Activated CD4-positive, alpha-beta memory T cell treated with anti-CD3 and anti-CD28 coated beads for 36 hours (primary cell): Measurements from ENCODE around the gene LRRC2. TPM values are rescaled to one million over a fixed set of nuclear protein-coding genes. Genes with fewer than 3 reads are reported as not detected.
"Not testable (repeated sequence)": the region's sequence is repeated elsewhere in the genome, so short reads cannot be mapped to it uniquely, and the experiment has no call there.

Source experiments
- CTCF ChIA-PET: fragments of 350-600 bp; sonication (Branson Sonifier 250); formaldehyde crosslinking; loops from one replicate; lab custom pipeline; 2021; ENCODE audit warnings: antibody characterized with exemption, inconsistent platforms; lab: Charles Lee
- POLR2A ChIA-PET: fragments of 350-600 bp; sonication (Branson Sonifier 250); formaldehyde crosslinking; loops from one replicate; lab custom pipeline; 2021; ENCODE audit warnings: antibody characterized with exemption; lab: Charles Lee
- DNase-seq: peaks from one replicate; pipeline ENCODE4 v3.0.0-alpha.2; 2020
- H3K27ac Mint-ChIP-seq: one replicate; pipeline ENCODE4 v1.8.0; 2021; ENCODE audit warnings: mixed read lengths
- H3K27me3 Mint-ChIP-seq: one replicate; pipeline ENCODE4 v1.8.0; 2021; ENCODE audit warnings: mixed read lengths
- H3K36me3 Mint-ChIP-seq: one replicate; pipeline ENCODE4 v1.8.0; 2021; ENCODE audit warnings: mixed read lengths
- H3K4me1 Mint-ChIP-seq: one replicate; pipeline ENCODE4 v1.8.0; 2021; ENCODE audit warnings: low read depth, mixed read lengths
- H3K4me3 Mint-ChIP-seq: one replicate; pipeline ENCODE4 v1.8.0; 2021; ENCODE audit warnings: mild to moderate bottlenecking, mixed read lengths
- H3K9me3 Mint-ChIP-seq: one replicate; pipeline ENCODE4 v1.8.0; 2021; ENCODE audit warnings: mixed read lengths
- intact Hi-C: fragments of 100-400 bp; cut with micrococcal nuclease; formaldehyde crosslinking; loops from one replicate; pipeline ENCODE4 v1.15.1; 2023
- total RNA-seq, 2 experiments: library from RNA; stranded (reverse); gene quantifications; one replicate each; pipeline ENCODE4 v1.2.3, GENCODE V29; 2021

Gene LRRC2
- total RNA-seq, 2 experiments from 2014 or later, result not detected

DNA sequence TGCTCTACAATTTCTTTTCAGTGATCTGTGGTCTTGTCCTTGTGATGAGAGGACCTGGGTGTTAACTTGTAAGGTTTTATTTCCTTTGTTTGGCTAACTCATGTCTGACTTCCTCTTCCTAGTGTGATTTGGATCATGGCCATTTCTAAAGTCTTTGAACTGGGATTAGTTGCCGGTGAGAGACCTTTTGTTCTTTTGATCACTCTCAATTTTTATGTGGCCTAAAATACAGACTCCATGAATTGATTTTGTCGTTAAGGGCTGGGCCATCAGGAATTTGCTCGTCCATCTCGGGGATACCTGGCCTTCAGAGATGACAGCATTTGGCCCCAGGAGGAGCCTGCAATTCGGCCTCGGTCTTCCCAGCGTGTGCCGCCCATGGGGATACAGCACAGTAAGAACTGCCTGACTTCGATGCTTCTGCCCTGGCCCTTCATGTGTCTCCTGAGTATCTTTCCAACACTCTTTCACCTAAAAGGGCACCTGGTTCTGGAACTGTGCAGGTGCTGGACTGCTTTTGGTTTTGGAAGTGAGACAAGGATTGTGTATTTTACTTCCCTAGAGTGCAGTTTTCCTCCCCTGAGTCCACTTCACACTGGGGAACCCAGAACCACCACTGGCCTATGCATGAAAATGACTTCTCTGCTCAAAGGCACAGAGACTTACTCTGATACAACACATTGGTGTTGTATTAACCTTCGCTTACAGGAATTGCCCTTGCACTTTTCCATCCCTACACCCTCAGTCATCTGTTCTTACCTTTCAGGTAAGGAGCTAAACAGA, 13.1 kb upstream of the LRRC2 start:
- Mint-ChIP-seq H3K27ac (no peak overlapping the region), H3K9me3 (no peaks in the 10 kb centered on the region), H3K36me3 (no peaks in the 10 kb centered on the region), H3K4me1 (peaks cover 3% of the 10 kb centered on the region), H3K27me3 (no peaks in the 10 kb centered on the region), H3K4me3 (no peak overlapping the region)
- DNase-seq, result no peak
- CTCF ChIA-PET, result no interaction called here
- POLR2A ChIA-PET, result no interaction called here
- intact Hi-C loops, result no loop called here

GRCh38 chr3:46577580-46578249, 11.6 kb upstream of the LRRC2 start:
- H3K4me1 Mint-ChIP-seq, POLR2A ChIA-PET, H3K36me3 Mint-ChIP-seq, intact Hi-C loops, H3K27ac Mint-ChIP-seq, H3K27me3 Mint-ChIP-seq, H3K4me3 Mint-ChIP-seq, DNase-seq, H3K9me3 Mint-ChIP-seq: not testable (repeated sequence)
- CTCF ChIA-PET, result interaction anchor here (1.3 kb wide), 1 partner anchor 89 kb away, joined by 5 read pairs; no protein-coding TSS in a partner anchor

- no peaks in the 10 kb centered on the region for H3K36me3 Mint-ChIP-seq
- CTCF ChIA-PET, result interaction anchor here (1.3 kb wide), 1 partner anchor 88 kb away, joined by 5 read pairs; no protein-coding TSS in a partner anchor
- no peak overlapping the region for H3K27ac Mint-ChIP-seq
- peaks cover 3% of the 10 kb centered on the region for H3K4me1 Mint-ChIP-seq
- H3K9me3 Mint-ChIP-seq, result no peaks in the 10 kb centered on the region
- H3K4me3 Mint-ChIP-seq, result no peak overlapping the region
- no peaks in the 10 kb centered on the region for H3K27me3 Mint-ChIP-seq
- no peak for DNase-seq
- intact Hi-C loops, result no loop called here
- POLR2A ChIA-PET, result no interaction called here
Measured at GRCh38 chr3:46576879-46577278, 10.8 kb upstream of the LRRC2 start.

- Mint-ChIP-seq H3K27ac (no peak overlapping the region), H3K36me3 (no peaks in the 10 kb centered on the region), H3K9me3 (no peaks in the 10 kb centered on the region), H3K4me3 (no peak overlapping the region), H3K27me3 (peaks cover 2% of the 10 kb centered on the region), H3K4me1 (peaks cover 3% of the 10 kb centered on the region)
- DNase-seq, result no peak
- ChIA-PET POLR2A (no interaction called here), CTCF (no interaction called here)
- intact Hi-C loops, result no loop called here
Measured at GRCh38 chr3:46576386-46576785, 10.3 kb upstream of the LRRC2 start.

- ChIA-PET CTCF (no interaction called here), POLR2A (no interaction called here)
- no peak overlapping the region for H3K27ac Mint-ChIP-seq
- no peaks in the 10 kb centered on the region for H3K36me3 Mint-ChIP-seq
- H3K4me1 Mint-ChIP-seq, result peaks cover 3% of the 10 kb centered on the region
- H3K27me3 Mint-ChIP-seq, result peaks cover 2% of the 10 kb centered on the region
- H3K4me3 Mint-ChIP-seq, result no peak overlapping the region
- no peak for DNase-seq
- H3K9me3 Mint-ChIP-seq, result no peaks in the 10 kb centered on the region
- intact Hi-C loops, result no loop called here
Measured at GRCh38 chr3:46575577-46576222, 9.6 kb upstream of the LRRC2 start.

DNA sequence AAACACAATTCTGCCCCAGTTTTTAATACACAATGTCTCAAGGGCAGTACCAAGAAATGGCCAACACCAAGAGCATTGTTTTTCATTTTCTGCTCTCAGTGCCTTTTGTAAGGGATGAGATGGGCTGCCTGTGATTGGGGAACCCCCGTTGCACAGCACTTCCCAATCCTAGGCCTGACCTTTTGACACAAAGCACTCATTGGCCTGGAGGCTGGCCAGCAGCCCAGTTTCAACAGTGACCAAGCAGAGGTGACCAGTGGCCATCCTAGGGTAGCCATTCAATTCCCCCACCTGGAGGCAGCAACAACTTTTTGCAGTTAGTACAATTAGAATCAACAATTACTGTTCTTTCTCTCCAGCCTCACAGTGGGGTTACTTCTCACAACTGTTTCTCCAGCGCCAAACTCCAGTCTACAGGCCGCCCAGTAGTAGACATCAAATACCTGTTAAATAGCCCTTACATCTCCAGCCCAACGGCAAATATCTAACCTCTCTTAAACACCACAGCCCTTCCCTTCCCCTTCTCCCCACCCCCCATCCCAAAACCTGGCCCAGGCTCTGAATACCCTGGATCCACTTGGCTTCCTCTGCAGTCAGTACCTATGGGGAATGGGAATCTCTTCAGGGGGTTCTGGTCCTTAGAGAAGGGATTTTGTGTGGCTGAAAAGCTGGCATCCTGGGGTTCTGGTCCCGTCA, 8.9 kb upstream of the LRRC2 start:
- H3K27ac Mint-ChIP-seq, result no peak overlapping the region
- POLR2A ChIA-PET, result no interaction called here
- intact Hi-C loops, result no loop called here
- no peaks in the 10 kb centered on the region for H3K9me3 Mint-ChIP-seq
- CTCF ChIA-PET, result no interaction called here
- H3K36me3 Mint-ChIP-seq, result no peaks in the 10 kb centered on the region
- DNase-seq, result no peak
- H3K27me3 Mint-ChIP-seq, result peaks cover 2% of the 10 kb centered on the region
- H3K4me1 Mint-ChIP-seq, result peaks cover 3% of the 10 kb centered on the region
- H3K4me3 Mint-ChIP-seq, result no peak overlapping the region

DNA sequence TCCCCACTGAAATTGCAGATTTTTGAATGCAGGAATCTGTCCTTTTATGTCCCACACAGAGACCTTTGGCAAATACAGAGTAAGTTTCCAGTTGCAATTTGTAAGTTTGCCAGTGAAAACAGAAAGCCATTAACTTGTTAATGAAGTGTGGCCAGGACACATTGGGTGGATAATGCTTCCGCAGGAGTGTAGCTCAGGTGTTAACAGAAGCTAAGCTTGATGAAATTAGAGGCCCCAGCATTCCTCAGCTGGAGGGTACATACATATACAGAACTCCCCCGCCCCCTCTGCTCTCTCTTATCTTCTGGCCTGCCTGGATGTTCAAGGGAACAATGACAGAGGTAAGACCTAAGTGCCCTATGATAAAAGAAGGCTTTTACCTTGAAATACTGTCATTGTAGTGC, 8.1 kb upstream of the LRRC2 start:
- Mint-ChIP-seq H3K27ac (no peak overlapping the region), H3K4me3 (no peak overlapping the region), H3K36me3 (no peaks in the 10 kb centered on the region), H3K9me3 (no peaks in the 10 kb centered on the region), H3K27me3 (peaks cover 2% of the 10 kb centered on the region), H3K4me1 (peaks cover 3% of the 10 kb centered on the region)
- CTCF ChIA-PET, result interaction anchor here (0.8 kb wide), 1 partner anchor 86 kb away, joined by 5 read pairs; no protein-coding TSS in a partner anchor
- POLR2A ChIA-PET, result no interaction called here
- DNase-seq, result no peak
- intact Hi-C loops, result no loop called here

GRCh38 chr3:46573701-46574100, 7.6 kb upstream of the LRRC2 start:
- DNase-seq, result no peak
- no peaks in the 10 kb centered on the region for H3K9me3 Mint-ChIP-seq
- intact Hi-C loops, result no loop called here
- H3K36me3 Mint-ChIP-seq, result no peaks in the 10 kb centered on the region
- no peaks in the 10 kb centered on the region for H3K4me1 Mint-ChIP-seq
- peaks cover 2% of the 10 kb centered on the region for H3K27me3 Mint-ChIP-seq
- CTCF ChIA-PET, result interaction anchor here (0.8 kb wide), 1 partner anchor 85 kb away, joined by 5 read pairs; no protein-coding TSS in a partner anchor
- POLR2A ChIA-PET, result no interaction called here
- no peak overlapping the region for H3K27ac Mint-ChIP-seq
- no peak overlapping the region for H3K4me3 Mint-ChIP-seq

GRCh38 chr3:46571684-46572083, 5.6 kb upstream of the LRRC2 start:
- no peaks in the 10 kb centered on the region for H3K36me3 Mint-ChIP-seq
- H3K27me3 Mint-ChIP-seq, result peaks cover 5% of the 10 kb centered on the region
- H3K4me1 Mint-ChIP-seq, result no peaks in the 10 kb centered on the region
- ChIA-PET CTCF (interaction anchor here (1.2 kb wide), 1 partner anchor 13 kb away, joined by 4 read pairs; no protein-coding TSS in a partner anchor), POLR2A (no interaction called here)
- H3K27ac Mint-ChIP-seq, result no peak overlapping the region
- H3K9me3 Mint-ChIP-seq, result no peaks in the 10 kb centered on the region
- intact Hi-C loops, result no loop called here
- H3K4me3 Mint-ChIP-seq, result no peak overlapping the region
- DNase-seq, result no peak

DNA sequence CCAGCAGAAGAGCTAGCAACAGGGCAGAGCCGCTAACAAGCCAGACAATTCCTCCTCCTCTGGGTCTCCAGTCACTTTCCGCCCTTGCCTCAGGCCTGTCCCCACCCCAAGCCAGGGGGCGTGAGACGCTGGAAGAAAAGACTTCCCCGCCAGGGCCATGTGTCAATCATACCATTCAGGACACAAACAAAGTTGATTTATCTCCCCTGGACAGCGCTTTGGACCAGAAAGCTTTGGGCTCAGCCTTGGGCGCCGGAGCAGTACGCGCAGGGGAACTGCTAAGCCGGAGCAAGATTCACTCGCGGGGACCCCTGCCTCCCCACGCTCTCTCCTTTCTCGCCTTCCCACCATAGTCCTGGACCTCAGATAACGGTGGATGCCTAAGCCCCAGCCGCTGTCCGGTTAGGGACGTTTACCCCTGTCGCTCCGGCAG, 479 bp downstream of the LRRC2 start:
- H3K27ac Mint-ChIP-seq, result no peak overlapping the region
- peak overlapping the region; percentile 51 for H3K4me3 Mint-ChIP-seq
- intact Hi-C loops, result no loop called here
- peaks cover 16% of the 10 kb centered on the region for H3K27me3 Mint-ChIP-seq
- ChIA-PET POLR2A (interaction anchor here (0.6 kb wide), 1 partner anchor 23 kb away, joined by 4 read pairs; no protein-coding TSS in a partner anchor), CTCF (interaction anchor here (1.0 to 4.5 kb wide), 2 partner anchors 64 to 77 kb away, joined by 3 to 28 read pairs; no protein-coding TSS in a partner anchor)
- H3K9me3 Mint-ChIP-seq, result no peaks in the 10 kb centered on the region
- no peaks in the 10 kb centered on the region for H3K36me3 Mint-ChIP-seq
- H3K4me1 Mint-ChIP-seq, result peaks cover 10% of the 10 kb centered on the region
- no peak for DNase-seq

- no peak overlapping the region for H3K27ac Mint-ChIP-seq
- CTCF ChIA-PET, result interaction anchor here (1.0 to 4.5 kb wide), 2 partner anchors 64 to 77 kb away, joined by 3 to 28 read pairs; no protein-coding TSS in a partner anchor
- H3K27me3 Mint-ChIP-seq, result peaks cover 16% of the 10 kb centered on the region
- POLR2A ChIA-PET, result no interaction called here
- intact Hi-C loops, result no loop called here
- peak overlapping the region; percentile 51 for H3K4me3 Mint-ChIP-seq
- no peak for DNase-seq
- no peaks in the 10 kb centered on the region for H3K9me3 Mint-ChIP-seq
- peaks cover 10% of the 10 kb centered on the region for H3K4me1 Mint-ChIP-seq
- no peaks in the 10 kb centered on the region for H3K36me3 Mint-ChIP-seq
Measured at GRCh38 chr3:46565077-46565476, 1.0 kb downstream of the LRRC2 start.
